GM18519 (cell line): ENCODE measurements around the gene HYAL2.
"Not testable (repeated sequence)": the region's sequence is repeated elsewhere in the genome, so short reads cannot be mapped to it uniquely, and the experiment has no call there.

Experiments
- ATAC-seq: cut with Tn5 transposase; IDR thresholded peaks from one replicate; pipeline ENCODE4 v1.9.1; 2021; ENCODE audit warnings: mild to moderate bottlenecking, moderate library complexity; ENCODE audit not compliant: unreplicated experiment, low FRiP score

The HYAL2 gene

GRCh38 chr3:50294492-50295403 is 27.8 kb downstream of the HYAL2 start:
- no peak for ATAC-seq

GRCh38 chr3:50294089-50294488 is 28.5 kb downstream of the HYAL2 start:
- no peak for ATAC-seq

DNA sequence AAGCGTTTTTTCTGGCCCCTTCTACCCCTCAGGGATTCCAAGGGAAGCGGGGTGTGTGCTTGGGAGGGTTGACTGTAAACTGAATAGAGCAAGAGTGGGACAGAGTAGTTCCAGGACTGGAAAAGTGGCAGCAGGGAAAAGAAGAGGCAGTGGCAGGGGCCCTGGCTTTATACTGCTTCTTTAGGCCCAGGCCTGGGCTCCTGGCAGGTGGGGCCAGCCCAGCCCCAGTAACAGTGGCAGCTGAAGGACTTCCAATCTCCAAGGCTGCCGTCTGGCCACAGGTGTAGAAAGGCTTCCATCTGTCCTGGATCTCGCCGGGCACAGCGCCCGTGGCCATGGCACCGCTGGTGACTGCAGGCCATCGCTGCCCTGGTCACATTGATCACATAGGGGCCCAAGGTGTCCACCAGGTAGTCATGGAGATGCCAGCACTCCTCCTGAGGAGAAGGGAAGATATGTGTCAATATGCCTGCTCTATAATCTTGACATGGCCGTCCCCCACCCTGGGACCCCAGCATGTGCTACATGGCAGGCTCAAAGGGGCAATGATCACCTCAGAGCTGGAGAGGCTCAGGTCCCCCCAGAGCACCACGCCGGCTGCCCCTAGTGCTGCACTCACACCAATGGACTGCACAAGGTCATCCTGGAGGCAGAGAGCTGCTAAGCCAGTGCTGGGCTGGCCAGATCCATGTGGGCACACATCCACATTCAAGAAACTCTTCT is 29.3 kb downstream of the HYAL2 start:
- no peak for ATAC-seq

DNA sequence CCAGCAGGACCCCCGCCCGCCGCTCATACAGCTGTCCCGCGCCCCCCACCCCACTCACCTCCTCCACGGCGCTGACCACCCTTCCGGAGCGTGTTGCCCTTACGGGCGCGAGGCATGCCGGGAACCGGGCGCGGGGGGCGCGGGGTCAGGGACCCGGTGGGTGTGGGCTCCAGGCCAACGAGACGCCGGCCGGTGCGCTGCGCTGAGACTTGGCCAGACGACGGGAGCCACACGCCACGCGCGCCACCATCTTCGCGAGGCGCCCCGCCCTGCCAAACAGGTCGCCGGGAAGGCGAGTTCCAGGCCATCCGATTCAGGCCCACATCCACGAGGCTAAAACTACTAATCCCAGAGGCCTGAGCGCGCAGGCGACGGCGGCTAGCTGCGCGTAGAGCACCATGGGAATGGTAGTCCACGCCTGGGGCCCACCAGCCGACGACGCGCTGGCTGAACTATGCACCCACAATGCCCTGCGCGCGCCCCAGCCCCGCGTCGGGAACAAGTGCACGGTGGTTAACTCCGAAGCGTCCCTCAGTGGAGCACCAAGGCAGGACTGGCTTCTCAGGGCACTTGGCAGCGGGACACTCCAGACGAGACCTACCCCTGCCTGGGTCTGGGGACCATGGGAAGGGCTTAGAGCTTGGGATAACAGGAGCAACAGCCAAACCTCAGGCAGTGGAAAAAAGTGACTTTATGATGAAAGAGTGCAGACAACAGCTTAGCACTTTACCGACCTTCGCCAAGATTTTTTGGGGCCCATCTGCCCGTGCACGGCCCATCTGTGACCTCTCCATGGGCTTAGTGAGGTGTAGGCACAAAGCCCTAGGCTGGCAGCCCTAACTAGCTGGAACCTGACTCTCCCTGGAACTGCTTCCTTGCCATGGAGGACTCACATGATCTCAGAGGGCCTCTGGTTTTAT is 30.1 kb downstream of the HYAL2 start, which contains the start of gene IFRD2:
Gene IFRD2, minus strand, starts transcription at position 271 of the 920 bp plus-strand sequence. Its CDS starts 155 bp downstream, at position 116.
- ATAC-seq = peak; percentile 83

GRCh38 chr3:50290161-50290641 is 32.3 kb downstream of the HYAL2 start:
- no peak for ATAC-seq

DNA sequence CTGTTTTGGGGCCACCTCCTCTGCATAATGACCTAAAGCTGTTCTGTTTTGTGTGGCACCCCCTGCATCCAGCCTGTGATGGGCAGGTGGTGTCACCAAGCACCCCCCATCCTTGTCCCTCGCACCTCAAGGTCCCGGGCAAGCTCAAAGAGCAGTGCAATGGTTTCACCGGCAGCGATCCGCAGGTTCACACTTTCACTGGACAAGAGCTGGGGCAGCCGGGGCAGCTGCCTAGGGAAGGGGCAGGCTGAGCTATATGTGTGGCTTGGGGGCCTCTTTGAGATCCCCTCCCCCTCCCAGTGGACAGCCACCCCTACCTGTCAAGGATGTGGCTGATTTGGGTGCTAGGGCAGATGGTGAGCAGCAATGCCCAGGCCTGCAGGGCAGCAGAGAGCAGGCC is 33.4 kb downstream of the HYAL2 start:
- ATAC-seq = no peak

- no peak for ATAC-seq
These were observed 34.0 kb downstream of the HYAL2 start for GRCh38 chr3:50288387-50289007.

- ATAC-seq = no peak
These were observed 35.3 kb downstream of the HYAL2 start for GRCh38 chr3:50287262-50287661.

DNA sequence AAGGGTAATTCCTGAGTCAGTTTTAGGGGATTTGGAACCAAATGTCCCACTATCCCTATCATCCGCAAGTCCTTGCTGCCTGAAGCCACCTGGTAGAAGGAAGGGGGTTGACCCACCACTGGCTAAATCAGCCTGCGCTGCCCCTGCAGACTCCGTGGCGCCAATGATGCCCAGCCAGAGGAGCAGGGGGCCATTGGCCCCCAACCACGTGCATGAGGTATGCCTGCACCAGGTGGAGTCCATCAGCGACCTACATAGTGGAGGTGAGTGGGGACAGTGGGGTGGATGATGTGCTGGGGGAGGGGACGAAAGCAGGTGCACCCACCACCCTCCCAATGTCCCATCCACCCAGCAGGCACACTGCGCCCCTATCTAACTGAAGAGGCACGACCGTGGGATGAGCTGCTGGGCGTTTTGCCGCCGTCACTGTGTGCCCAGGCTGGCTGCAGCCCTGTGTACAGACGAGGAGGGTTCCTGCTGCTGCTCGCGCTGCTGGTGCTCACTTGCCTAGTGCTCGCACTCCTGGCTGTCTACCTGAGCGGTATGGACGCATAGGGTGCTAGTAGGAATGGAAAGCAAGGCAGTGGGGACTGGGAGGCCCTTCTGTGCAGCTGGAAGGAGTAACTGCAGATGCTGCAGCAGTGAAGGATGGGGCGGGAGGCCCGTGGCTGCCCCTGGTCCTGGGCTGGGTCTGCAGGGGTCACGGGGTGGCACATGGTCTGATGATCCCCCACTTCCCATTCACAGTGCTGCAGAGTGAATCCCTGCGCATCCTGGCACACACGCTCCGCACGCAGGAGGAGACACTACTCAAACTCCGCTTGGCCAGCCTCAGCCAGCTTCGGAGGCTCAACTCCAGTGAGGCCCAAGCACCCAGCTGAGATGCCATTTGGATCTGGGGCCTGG is 36.0 kb downstream of the HYAL2 start:
- no peak for ATAC-seq

- ATAC-seq = not testable (repeated sequence)
These were observed 38.4 kb downstream of the HYAL2 start for GRCh38 chr3:50284121-50284520.

DNA sequence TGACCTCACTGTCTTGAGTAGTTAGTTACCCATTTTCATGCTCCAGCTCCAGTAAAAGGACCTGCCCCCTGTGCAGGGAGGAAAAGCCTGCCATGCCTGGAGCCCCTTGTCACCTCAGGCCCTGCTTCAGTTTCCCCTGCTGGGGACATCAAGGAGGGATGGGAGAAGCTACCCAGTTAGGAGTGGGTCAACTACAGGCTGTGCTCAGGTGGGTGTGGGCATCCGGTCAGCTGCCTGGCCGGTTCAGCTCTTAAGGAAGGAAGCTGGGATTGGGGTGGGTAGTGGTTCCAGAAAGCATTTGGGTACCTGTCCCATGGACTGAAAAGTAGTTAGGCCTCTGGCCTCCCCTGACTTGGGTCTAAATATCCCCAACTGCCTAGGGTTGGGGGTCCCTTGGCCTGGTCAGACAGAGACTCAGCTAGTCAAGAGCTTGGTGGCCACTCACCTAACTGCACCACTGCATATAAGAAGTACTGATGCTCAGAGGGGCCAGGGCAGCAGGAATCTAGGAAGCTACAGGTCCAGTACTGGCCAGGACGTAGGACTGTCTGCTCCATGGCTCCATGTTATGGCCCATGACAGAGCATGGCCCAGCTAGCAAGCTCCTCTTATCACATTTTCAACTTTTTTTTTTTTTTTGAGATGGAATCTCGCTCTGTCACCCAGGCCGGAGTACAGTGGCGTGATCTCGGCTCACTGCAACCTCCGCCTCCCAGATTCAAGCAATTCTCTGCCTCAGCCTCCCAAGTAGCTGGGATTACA is 43.1 kb downstream of the HYAL2 start:
- ATAC-seq = no peak

DNA sequence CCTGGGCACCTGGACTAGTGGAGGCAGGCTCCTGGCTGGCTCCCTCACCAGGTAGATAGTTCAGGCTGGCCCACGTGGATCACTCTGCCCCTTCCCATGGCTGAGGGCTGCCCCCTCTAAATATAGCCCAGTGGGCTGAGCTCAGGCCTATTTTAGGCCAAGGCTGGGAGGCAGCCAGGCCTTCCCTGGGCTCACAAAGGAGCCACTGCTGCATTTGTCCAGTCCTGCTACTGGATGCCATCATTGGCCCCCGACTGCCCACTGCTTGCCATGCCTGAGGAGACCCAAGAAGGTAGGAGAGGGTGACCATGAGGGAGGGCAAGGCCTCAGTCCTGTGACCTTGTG is 43.7 kb downstream of the HYAL2 start, which contains the start of gene LSMEM2:
Gene LSMEM2, plus strand, starts transcription at position 208 of the 345 bp plus-strand sequence. Its CDS starts 27 bp downstream, at position 235.
- no peak for ATAC-seq

GRCh38 chr3:50278123-50278879 is 44.2 kb downstream of the HYAL2 start:
- no peak for ATAC-seq

DNA sequence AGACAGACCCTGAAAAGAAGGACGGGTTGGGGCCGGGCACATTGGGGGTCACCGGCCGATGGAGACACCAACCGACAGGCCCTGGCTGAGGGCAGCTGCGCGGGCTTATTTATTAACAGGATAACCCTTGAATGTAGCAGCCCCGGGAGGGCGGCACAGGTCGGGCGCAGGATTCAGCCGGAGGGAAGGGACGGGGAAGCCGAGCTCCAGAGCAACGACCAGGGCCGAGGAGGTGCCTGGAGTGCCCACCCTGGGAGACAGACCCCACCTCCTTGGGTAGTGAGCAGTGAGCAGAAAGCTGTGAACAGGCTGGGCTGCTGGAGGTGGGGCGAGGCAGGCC is 45.8 kb downstream of the HYAL2 start:
- ATAC-seq = no peak

DNA sequence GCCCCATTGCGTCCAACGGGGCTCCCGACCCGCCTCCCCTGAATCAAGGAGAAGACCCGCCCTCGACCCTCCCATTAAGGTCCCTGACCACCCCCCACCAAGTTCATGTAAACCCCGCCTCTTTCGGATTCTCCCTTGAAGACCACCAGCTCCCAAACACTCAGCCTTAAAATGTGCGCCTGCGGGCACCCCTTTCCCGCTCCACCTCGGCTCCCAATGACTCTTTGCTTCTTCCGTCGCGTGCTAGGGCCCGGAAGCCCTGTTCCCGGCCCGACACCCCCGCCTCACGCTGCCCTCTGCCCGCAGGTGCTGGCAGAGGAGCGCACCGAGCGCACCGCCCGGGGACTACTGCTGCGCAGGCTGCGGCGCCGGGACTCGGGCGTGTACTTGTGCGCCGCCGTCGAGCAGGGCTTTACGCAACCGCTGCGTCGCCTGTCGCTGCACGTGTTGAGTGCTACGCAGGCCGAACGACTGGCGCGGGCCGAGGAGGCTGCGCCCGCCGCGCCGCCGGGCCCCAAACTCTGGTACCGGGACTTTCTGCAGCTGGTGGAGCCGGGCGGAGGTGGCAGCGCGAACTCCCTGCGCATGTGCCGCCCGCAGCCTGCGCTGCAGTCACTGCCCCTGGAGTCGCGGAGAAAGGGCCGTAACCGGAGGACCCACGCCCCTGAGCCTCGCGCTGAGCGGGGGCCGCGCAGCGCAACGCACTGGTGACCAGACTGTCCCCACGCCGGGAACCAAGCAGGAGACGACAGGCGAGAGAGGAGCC is 46.4 kb downstream of the HYAL2 start:
- no peak for ATAC-seq

DNA sequence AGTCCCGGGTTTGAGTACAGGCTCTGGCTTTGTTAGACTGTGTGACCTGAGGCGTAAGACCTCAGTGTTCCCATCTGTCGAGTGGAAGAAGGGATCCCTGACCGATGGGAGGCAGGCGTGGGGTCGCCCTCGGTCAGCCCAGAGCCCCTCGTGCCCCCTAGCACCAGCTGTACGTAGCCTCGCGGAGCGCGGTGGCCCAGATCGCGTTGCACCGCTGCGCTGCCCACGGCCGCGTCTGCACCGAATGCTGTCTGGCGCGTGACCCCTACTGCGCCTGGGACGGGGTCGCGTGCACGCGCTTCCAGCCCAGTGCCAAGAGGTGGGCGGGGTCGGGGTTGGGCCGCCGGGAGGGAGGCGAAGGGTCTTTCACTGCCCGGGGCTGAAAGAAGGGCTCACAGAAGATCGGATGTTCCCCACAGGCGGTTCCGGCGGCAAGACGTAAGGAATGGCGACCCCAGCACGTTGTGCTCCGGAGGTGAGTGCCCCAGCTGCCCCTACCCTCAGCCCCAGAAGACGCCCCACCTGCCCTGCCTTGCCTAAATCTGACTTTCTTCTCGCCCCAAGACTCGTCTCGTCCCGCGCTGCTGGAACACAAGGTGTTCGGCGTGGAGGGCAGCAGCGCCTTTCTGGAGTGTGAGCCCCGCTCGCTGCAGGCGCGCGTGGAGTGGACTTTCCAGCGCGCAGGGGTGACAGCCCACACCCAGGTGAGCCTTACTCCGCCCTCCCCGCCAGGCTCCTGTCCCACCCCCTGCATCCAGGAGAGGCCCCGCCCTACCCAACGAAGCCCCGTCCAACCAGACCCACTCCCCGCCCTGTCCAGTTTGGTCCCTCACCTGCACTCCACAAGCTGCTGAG is 47.2 kb downstream of the HYAL2 start:
- ATAC-seq = no peak
